Glomerular visceral epithelial cell (primary cell): ENCODE data around the gene EPN3.

Experiments used
- DNase-seq: peaks from one replicate; pipeline ENCODE4 v3.0.0-alpha.2; 2016; ENCODE audit errors: extremely low spot score

Gene EPN3

DNA sequence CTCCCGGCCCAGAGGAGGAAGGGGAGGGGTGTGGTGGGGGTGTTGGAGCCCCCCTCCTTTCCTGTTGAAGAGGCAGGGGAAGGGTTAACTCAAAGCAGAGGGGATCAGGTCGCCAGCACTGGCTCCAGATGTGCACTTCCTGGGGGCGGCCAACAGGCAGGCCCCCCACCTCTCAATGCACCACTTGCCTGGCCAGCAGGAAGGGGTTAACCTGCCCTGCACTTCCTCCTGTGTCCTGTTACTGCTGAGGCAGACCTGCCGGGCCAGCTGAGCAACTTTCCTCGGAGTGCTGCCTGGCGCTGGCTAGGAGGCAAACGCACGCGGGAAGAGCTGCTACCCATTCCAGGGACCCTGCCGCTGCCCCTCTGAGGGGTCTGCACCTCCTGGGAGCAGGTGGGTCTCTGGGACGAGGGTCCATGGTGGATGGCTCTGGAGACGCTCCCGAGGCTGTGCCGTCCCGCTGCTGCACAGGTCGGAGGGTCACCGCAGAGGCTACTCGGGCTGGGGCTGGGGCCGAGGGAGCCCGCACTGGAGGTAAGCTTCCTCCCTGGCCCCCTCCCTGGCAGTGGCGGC, at the start of gene EPN3:
EPN3 (plus strand) TSS at position 284 of the 573 bp plus-strand sequence. CDS start 3,822 bp downstream, outside the sequence.
- DNase-seq: no peak

DNA sequence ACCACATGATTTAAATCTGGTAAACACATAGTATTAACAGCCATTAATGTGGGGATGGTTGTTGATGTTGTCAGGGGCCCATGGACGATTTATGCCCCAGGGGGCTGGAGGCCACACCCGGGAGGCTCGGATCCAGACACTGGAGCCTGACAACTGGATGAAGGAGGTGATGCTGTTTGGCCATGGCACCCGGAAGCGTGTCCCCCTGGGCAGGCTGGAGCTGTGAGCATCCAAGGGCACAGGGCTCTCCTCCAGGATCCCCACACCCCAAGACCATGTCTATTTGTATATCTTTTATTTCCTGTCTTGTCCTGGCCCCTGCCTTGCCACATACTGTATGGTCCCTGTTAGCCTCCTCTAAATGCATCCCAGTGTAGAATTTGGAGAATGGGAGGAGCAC, 49.3 kb upstream of the EPN3 start:
- DNase-seq: no peak

DNA sequence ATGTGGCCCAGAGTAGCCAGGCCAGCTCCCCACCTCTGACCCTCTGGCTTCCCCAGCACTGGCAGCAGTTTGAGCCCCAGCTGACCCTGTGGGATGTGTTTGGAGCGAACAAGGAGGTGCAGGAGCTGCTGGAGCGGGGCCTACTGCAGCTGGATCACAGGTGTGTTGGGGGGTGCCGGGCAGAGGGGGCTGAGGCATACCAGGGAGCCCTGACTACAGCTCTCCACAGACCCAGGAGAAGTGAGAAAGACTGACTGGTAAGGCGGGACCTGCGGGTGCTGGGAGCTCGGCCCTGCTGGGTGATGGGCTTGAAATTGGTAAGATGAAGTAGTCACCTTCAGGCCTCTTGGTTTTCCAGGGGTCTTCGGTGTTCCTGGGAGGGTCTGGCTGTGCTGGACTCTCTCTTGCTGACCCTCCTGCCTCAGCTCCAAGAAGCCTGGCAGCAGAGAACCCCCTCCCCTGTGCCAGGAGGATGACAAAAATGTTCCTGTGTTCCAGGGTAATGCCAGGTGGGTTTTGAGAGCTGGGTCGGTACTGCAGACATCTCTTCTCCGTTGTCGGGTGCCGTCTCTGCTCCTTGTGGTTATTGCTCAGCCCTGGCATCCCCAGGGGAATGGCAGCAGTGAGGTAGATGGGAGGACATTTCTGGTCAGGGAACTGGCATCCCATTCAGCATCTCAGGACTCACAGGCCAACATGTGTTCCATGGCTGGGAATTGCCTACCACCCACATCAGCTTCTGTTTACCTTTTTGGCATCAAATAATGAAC, 48.0 kb upstream of the EPN3 start:
- DNase-seq: no peak

DNA sequence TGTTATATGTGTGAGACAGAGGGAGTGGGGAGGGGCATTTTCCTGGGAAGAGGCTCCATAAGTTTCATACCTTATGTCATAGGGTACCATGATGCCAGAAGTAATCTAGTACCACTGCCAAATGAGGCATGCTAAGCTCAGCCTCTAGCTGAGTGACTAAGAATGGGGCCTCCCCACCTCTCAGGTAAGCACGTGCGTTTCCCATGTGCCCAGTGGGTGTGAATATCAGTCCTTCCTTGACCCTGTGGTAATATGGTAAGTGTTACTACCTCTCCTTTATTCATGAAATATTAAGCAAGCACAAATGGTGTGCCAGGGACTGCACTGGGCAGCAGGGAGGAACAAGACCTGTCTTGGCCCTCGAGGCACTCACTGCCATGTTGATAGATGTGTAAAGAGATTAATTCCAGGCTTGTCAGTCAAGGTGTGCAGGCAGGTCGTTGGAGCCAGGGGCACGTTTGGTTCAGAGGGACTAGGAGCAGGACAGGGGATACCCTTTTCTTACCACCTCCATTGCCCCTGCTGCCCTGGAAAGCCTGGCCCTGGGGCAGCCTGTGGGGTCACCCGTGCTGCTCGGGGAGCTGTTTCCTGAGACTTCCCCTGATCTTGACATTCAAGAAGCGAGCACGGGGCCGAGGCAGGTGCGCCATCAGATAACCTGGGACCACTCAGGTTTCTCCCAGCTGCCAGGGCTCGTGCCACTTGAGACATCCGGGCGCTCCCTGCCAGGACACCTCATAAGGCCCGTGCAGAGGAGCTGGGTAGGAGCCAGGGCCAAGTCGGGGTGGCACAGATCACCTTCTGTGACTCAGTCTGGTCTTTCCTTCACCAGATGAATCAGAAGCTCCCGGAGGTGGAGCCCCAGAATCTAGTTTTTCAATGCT, 45.1 kb upstream of the EPN3 start:
- DNase-seq: peak; percentile 43

DNA sequence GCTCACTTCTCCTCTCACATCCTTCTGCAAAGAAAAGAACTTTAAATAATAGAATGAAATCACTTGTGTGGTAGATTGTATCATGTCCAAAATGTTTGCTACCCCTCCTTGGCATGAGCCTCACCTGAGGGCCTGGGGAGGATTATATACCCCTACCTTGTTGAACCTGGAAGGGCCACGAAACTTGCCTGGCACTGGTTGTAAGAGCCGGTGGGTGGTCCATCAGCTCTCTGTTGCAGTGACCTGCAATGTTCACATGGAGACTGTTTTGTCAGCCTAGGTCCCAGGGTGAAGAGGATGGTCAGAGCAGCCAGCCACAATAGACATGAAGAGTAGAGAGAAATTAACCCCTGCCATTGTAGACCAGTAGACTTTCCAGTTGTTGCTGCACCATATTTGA, 43.7 kb upstream of the EPN3 start:
- no peak for DNase-seq

DNA sequence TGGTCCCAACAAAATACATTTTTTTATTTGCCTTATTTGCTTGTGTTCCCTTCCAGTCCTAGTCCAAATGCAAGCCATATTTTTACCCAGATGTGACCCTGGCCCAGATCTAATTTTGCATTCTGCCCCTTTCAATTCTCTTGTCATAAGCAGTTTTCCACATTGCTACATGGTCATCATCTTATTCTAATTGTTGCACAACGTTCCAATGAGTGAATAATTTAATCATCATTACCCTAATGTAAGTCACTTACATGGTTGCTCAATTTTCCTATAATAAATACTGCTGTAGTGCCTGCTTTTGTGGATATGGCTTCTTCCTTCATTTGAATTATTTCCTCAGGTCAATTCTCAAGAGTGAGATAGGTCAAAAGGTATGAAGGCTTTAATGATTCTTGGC, 41.0 kb upstream of the EPN3 start:
- no peak for DNase-seq

DNA sequence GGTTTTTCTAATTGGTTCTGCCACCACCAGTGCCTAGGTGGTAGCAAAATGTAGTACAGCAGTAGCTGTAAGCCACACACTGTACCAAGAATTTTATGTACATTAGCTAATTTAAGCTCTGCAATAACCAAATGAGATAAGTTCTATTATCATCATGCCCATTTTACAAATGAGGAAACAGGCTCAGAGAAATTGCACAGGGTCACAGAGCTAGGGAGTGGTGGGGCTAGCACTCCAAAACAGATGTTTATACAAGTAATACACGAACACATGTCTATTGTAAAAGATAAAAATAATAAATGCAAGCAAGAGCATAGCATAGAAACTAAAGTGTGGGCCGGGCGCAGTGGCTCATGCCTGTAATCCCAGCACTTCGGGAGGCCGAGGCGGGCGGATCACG, 40.3 kb upstream of the EPN3 start:
- DNase-seq: no peak

DNA sequence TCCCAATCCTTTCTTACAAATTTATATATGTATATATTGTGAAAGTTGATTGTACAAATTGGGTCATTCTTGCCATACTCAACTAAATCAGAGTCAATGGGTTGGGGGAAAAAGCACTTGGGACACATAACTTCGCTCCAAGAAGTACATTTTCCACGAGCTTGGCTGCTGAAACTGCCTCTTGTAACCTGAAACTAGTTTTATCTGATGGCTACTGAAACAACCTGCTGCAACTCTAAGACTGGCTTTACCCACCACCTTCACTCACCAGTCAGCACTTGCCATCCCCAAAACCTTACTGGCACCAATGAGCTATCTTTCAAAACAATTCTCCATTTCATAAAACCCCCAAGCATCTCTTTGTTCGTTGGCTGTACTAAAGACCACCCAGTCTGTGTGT, 38.8 kb upstream of the EPN3 start:
- no peak for DNase-seq

DNA sequence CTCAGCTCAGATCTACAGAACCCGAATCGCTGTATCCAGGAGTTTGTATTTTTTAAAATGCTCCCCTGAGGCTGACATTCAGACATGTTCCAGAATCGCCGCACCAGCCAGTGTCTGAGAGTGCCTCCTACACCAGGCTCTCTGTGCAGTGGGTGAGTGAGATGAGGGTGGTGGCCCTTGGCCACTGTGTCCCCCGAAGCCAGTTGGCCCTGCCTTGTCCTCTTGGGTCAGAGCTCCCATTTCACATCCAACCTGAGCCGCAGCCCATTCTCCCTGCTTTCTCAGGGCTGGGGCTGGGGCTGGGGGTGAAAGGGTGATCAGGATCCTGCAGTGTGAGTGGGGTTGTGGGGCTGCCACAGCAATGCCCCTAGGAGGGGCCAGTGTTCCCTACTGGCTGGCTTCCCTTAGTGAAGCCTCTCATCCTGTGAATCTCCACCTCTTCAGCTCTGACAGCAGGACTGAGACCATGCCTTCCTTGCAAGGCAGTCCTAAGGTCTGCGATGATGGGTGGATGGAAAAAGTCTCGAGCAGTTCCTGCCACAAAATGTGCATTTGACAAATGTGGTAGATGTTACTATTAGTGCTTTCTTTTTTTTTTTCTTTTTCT, 37.2 kb upstream of the EPN3 start:
- DNase-seq: no peak

DNA sequence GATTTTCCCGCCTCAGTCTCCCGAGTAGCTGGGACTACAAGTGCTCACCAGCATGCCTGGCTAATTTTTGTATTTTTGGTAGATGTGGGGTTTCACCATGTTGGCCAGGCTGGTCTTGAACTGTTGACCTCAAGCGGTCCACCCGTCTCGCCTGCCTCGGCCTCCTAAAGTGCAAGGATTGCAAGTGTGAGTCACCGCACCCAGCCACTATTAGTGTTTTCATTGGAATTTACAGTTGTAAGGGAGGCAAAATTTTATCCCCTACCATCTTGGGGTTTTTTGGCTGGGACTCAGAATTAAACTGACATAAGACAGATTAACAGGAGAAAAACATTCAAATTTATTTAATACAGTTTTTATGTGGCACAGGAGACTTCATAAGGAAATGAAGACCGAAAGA, 36.6 kb upstream of the EPN3 start:
- DNase-seq: peak; percentile 20

DNA sequence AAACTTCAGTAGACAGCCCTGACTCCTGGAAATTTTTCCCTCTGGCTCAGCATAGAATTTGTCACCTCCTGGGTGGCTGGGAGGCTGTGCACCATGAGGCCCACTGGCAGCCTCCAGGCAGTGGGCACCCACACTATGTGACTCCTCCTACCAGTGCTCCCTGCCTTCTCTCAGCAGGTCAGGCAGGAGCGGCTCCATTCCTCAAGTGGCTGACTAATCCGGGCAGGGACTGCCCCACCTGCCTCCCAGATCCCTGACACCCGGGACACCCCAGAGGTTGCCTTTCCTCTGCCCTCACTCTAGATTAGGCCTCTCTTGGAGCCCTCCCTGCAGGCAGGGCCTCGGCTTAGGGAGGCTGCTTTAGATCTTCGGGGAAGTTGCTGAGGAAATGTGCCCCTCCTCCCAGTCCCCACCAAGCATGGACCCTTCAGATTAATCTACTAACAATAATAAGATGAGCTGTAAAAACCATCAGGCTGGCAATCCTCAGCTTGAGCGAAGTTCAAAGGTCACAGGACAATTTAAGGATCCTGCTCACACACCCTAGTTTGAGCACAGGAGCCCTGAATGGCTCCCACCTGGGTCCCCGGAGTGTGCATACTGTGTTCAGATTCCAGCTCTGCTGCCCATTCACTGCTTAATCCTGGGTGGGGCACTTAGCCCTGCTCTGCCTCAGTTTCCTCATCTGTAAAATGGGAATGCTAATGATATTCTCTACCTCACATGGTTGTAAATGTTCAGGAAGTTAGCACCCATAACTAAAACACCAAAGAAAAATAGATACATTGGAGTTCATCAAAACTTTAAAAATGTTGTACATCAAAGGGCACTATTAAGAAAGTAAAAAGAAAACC, 34.3 kb upstream of the EPN3 start:
- peak; percentile 25 for DNase-seq

DNA sequence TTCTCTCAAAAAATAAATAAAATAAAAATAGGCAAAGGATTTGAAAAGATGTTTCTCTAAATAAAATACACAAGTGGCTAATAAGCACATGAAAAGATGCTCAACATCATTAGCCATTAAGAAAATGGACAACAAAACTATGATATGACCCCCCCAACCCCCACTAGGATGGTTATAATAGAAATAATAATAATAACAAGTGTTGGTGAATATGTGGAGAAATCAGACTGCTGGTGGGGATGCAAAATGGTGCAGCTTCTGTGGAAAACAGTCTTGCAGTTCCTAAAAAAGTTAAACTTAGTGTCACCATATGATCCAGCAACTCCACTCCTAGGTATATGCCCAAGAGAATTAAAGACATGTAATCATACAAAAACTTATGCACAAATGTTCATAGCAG, 33.3 kb upstream of the EPN3 start:
- no peak for DNase-seq

DNA sequence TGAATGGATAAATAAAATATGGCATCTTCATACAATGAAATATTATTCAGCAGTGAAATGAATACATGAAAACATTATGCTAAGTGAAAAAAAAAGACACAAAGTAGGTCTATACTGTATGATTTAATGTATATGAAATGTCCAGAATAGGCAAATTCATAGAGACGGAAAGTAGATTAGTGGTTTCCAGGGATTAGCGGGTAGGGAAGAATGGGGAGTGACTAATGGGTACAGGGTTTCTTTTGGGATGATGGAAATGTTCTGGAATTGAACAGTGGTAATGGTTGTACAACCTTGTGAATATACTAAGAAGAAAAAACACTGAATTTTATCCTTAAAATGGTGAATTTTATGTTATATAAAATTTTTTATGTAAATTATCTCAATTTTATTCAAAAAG, 32.8 kb upstream of the EPN3 start:
- DNase-seq: no peak

DNA sequence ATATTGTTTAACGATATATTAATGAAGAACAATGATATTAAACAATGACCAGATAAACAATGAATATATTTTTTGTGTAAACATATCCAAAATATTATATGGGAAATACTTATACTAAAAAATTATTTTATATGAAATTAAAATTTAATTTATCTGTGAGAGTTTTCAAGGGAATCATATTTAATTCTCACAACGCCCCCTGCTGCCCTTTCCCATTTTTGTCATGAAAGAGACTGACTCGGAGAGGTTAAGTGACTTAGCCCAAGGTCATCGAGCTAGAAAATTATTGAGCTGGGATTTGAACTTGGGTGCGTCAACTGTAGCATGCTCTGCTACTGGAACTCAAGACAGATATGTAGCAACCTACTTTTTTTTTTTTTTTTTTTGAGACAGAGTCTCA, 31.5 kb upstream of the EPN3 start:
- DNase-seq: peak; percentile 27

DNA sequence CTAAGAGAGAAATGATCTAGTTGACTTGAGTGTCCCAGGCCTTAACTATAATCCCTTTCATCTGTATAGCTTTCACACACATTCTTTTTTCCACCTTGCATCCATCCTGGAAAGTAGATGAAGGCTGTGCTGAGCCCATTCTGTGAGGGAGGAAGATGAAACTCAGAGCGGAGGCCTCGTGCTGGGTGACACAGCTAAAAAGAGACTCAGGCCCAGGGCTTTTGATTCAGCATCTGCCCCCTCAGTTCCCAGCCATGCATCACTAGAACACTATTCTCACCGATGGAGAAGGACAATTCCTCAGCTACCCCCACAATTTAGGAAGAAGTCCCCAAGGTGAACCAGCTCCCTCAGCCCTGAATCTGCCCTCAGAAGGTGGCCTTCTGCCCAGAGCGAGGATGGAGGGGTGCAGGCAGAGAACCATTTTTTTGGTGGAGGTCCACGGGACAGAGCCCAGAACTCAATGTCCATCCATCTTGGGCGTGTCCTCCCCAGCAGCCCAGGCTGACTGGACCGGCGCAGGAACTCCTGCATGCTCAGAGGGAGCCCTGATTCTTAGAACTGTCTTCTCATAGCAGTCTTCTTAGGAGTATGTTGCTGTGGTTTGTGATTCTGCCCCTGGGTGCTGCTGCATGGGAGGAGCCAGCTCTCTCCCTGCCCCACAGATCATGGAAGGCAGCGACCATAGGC, 30.1 kb upstream of the EPN3 start:
- no peak for DNase-seq

DNA sequence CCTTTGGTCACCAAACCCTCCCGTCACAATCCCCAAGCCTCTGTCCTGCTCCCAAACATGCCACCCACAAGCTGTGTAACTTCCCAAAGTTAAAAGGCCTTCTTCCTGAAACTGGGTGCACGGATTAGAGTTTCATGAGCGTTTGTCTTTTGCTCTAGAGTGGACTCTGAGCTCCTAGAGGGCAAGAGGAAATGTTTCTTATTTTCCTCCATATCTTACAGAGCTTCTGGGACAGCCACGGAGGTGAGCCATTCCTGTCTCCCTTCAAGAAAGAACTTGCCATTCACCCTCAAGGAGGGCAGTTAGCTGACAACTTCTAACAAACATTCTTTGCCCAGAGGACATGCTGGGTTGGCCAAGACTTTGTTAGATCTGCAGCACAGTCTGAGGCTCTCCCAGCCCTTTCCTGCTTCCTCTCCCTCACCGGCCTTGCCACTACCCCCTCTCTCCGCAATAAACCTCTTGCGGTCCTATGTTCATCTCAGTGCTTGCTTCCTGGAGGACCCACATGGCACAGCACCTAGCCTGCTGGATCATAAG, 26.9 kb upstream of the EPN3 start:
- no peak for DNase-seq

DNA sequence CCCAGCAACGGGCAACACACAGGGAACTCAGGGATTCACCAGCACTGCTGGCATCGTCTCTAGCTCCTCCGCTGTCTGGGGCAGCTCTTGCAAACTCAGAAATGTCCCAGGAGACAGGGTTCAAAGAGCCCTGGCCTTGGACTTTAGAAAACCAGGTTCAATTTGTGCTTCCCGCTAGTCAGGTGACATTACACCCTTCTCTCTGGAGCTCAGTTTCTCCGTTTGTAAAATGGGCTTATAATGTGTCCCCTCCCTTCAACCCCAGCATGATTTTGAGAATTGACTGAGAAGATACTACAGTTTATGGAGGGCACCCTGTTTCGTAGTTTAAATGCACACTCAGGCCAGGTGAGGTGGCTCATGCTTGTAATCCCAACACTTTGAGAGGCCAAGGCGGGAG, 26.2 kb upstream of the EPN3 start:
- DNase-seq: no peak

DNA sequence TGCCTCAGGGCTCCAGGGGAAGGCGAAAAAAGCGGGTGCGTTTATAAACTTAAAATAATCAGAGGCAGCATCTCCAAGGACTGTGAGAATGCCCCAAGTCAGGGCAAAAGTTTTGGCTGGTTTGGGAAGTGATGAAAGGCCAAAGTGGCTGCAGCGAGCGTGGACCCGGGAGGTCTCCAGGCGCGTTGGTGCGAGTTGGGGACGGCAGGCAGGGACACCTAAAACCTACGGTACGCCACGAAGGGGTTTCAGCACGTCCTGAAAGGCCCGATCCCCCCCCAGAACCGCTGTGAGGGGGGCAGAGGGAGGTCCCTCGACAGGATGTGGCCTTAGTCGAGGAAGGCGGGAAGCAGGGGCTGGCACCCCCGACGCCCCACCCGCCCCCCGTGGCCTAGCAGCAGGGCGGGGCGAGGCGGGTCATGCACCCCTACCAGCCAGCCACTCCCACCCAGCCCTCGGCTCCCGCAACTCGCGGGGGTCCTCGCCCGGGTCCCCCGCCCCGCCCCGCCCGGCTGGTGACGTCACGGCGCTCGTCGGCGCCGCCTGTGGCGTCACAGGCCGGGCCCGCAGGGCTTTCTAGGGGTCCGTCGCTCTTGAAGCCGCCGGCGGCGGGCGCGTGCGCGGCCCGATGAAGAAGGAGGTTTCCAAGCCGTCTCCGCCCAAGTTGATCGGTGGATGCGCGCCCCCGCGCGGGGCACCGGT, 24.5 kb upstream of the EPN3 start, which contains the start of gene MYCBPAP:
MYCBPAP (plus strand) TSS at position 569 of the 702 bp plus-strand sequence. CDS start 236 bp downstream, outside the sequence.
- no peak for DNase-seq

DNA sequence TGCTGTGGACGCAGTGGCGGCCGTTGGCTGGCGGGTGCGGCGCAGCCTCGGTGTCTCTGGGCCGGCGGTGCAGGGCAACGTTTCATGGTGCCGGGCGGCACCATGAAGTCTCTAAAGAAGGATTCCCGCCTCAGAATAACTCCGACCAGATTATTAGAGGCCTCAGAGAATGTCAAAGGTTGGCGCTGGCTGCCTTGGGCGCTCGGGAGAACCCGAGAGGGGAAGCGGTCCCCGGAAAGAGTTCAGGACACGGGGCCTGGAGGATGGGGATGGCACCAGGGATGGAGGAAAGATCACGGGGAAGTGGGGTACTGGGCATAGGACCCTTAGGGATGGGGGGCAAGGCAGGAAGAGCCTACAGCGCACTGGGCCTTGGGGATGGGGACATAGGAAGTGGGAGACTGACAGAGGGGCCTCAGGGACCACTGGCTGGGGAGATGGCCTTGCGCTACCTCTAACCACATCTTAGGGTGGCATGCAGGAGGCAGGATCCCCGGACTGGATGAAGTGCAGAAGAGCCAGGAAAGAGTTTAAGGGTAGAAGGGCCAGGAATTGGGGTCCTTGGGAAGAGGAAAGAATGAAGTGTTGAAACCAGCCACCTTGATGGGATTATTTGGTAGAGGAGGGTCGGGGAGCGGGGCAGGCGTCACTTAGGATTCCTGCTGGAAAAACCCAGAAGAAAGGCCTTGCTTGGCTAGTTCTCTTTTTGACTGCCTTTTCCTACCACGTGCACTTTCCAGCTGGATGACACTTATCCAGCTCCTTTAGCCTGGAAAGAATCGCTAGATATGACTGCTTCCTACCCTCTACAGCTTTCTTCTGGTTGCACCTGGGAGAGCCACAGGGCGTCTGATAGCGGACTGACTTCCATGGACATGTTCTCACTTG, 23.7 kb upstream of the EPN3 start:
- no peak for DNase-seq
